Left ventricle myocardium inferior (tissue), 1 donor: ENCODE data around the gene GLIS2. TPM values are rescaled to one million over a fixed set of nuclear protein-coding genes. Genes with fewer than 3 reads are reported as not detected.

Source experiments
- DNase-seq: peaks from one replicate; pipeline ENCODE4 v3.0.0-alpha.2; 2020
- H3K27ac ChIP-seq: fragments of 200-600 bp; replicated peaks from 2 replicates; pipeline ENCODE4 v1.8.0; 2021
- H3K27me3 ChIP-seq: fragments of 200-600 bp; 2 replicates; pipeline ENCODE4 v1.8.0; 2021; ENCODE audit warnings: low read depth
- H3K36me3 ChIP-seq: fragments of 200-600 bp; 2 replicates; pipeline ENCODE4 v1.8.0; 2021
- H3K4me1 ChIP-seq: fragments of 200-600 bp; 2 replicates; pipeline ENCODE4 v1.8.0; 2021
- H3K4me3 ChIP-seq: fragments of 200-600 bp; 2 replicates; pipeline ENCODE4 v1.8.0; 2021; ENCODE audit warnings: mild to moderate bottlenecking, moderate library complexity
- H3K9me3 ChIP-seq: fragments of 200-600 bp; replicated peaks from 2 replicates; pipeline ENCODE4 v1.8.0; 2021
- intact Hi-C: fragments of 100-400 bp; cut with micrococcal nuclease; formaldehyde crosslinking; loops from one replicate; pipeline ENCODE4 v1.11.0; 2022
- total RNA-seq: library from RNA; stranded (reverse); fragmentation: NEBNext Ultra II Directional; extraction: Animal tissue kit (Norgen Biotek cat#: 25700); gene quantifications from one replicate; pipeline ENCODE4 v1.2.1, GENCODE V29; 2021
- TF ChIP-seq, protein P1 (sequence below): fragments of 200-600 bp; IDR thresholded peaks from 2 replicates; pipeline ENCODE4 v1.8.0; 2021; ENCODE audit warnings: antibody characterized with exemption, mild to moderate bottlenecking, borderline replicate concordance
- donor health status: DM: no; HTN: yes; CAD: no; lungs with severe emphysema.

Gene GLIS2
- total RNA-seq, 1 donor from 2014 or later = 17.2 TPM

DNA sequence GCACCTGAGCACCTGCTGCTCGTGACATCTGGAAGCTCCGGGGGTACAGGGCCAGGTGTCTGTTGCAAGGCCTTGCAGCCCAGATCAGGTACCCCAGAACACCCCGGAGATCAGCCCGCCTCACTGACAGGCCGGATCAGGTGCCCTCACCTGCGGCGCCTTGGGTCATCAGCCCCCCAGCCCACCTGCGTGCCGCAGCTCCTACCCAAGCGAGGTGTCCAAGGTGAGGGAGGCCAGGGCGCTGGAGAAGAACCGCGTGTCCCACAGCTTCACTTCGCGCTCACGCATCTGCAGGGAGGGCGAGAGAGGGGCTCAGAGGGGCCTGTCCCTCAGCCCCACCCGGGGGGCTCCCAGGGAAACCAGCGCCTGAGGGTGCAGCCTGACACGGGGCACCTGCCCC lies 71.9 kb downstream of the GLIS2 start:
- DNase-seq = no peak
- Histone ChIP-seq H3K27ac (peak overlapping the region; percentile 84), H3K9me3 (no peaks in the 10 kb centered on the region), H3K4me1 (peaks cover 92% of the 10 kb centered on the region), H3K36me3 (peaks cover 9% of the 10 kb centered on the region), H3K27me3 (no peaks in the 10 kb centered on the region), H3K4me3 (no peak overlapping the region)
- TF ChIP-seq, protein P1, sequence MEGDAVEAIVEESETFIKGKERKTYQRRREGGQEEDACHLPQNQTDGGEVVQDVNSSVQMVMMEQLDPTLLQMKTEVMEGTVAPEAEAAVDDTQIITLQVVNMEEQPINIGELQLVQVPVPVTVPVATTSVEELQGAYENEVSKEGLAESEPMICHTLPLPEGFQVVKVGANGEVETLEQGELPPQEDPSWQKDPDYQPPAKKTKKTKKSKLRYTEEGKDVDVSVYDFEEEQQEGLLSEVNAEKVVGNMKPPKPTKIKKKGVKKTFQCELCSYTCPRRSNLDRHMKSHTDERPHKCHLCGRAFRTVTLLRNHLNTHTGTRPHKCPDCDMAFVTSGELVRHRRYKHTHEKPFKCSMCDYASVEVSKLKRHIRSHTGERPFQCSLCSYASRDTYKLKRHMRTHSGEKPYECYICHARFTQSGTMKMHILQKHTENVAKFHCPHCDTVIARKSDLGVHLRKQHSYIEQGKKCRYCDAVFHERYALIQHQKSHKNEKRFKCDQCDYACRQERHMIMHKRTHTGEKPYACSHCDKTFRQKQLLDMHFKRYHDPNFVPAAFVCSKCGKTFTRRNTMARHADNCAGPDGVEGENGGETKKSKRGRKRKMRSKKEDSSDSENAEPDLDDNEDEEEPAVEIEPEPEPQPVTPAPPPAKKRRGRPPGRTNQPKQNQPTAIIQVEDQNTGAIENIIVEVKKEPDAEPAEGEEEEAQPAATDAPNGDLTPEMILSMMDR = no peak
- intact Hi-C loops = no loop called here

DNA sequence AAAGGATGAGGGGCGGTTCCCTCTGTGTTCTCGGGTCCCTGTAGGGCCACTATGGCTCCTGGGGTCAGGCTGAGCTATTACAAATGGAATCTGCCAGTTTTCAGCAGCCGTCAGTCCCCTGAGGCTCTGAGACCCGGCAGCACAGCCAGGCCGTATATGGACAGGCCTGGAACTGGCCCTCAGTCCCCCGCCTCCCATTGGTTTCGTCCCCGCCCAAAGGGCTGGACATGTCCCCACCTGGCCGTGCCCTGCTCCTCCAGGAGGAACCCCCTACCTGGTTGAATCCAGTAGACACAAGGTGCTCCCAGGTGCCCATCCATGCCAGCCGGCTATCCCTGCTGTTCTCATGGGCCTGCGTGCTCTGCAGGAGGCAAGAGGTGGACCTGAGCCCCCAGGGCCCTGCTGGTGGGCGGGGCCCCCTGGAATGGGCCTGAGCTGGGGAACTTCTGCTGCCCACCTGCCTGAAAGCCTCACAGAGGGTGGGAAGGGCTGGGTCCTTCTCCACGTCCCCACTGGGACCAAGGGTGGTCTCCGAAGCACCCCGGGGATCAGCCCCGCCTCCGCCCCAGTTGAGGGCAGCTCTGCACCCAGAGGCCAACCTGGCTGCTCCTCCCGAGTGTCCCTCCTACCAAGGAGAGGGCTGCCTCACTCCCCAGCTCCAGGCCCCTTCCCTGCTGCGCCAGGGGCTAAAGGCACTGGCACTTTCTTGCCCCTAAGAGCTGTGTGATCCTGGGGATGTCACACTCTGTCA lies 72.6 kb downstream of the GLIS2 start:
- TF ChIP-seq, protein P1 = no peak
- DNase-seq = peak; percentile 51
- H3K4me3 ChIP-seq = no peak overlapping the region
- peaks cover 94% of the 10 kb centered on the region for H3K4me1 ChIP-seq
- peaks cover 6% of the 10 kb centered on the region for H3K36me3 ChIP-seq
- H3K27me3 ChIP-seq = no peaks in the 10 kb centered on the region
- H3K27ac ChIP-seq = peak overlapping the region; percentile 84
- intact Hi-C loops = no loop called here
- no peaks in the 10 kb centered on the region for H3K9me3 ChIP-seq

Other genes starting within 250 kb of the GLIS2 start
- gene ADCY9, start 199.6 kb upstream of the GLIS2 start, total RNA-seq = 44.3 TPM
- gene SRL, start 74.0 kb upstream of the GLIS2 start, total RNA-seq = 445 TPM
- 2.6 TPM for gene TFAP4, start 43.0 kb upstream of the GLIS2 start, total RNA-seq
- gene PAM16, start 35.3 kb downstream of the GLIS2 start, total RNA-seq = 67.3 TPM
- gene VASN, start 55.8 kb downstream of the GLIS2 start, total RNA-seq = 5.5 TPM
- 12.5 TPM for gene CORO7, start 100.5 kb downstream of the GLIS2 start, total RNA-seq
- gene DNAJA3, start 109.8 kb downstream of the GLIS2 start, total RNA-seq = 74.2 TPM
- gene NMRAL1, start 158.6 kb downstream of the GLIS2 start, total RNA-seq = 21.9 TPM
- 115 TPM for gene HMOX2, start 160.3 kb downstream of the GLIS2 start, total RNA-seq
- 48.5 TPM for gene CDIP1, start 222.7 kb downstream of the GLIS2 start, total RNA-seq
- gene C16orf96, start 240.3 kb downstream of the GLIS2 start, total RNA-seq = 0.08 TPM